Fibroblast of mammary gland (primary cell): ENCODE measurements around the gene STARD8.
A peak's percentile ranks its signal among the peaks of the same experiment; 100 is the strongest.

Source experiments
- DNase-seq: peaks from one replicate; pipeline ENCODE4 v3.0.0-alpha.2; 2010; ENCODE audit warnings: low read depth
- H3K4me3 ChIP-seq: 2 replicates; pipeline ENCODE4 v1.5.1; 2011; ENCODE audit warnings: low read depth, mild to moderate bottlenecking, low read length, moderate library complexity; ENCODE audit not compliant: control insufficient read depth
- CTCF ChIP-seq: conservative IDR thresholded peaks from 2 replicates; pipeline ENCODE4 v1.5.1; 2011; ENCODE audit warnings: low read depth, low read length, inconsistent platforms; ENCODE audit not compliant: control insufficient read depth, insufficient read depth

STARD8 gene

GRCh38 chrX:68717196-68717595 is 69.7 kb downstream of the STARD8 start:
- DNase-seq: no peak
- TF ChIP-seq CTCF: no peak
- no peak overlapping the region for H3K4me3 ChIP-seq

- no peak overlapping the region for H3K4me3 ChIP-seq
- no peak for TF ChIP-seq CTCF
- DNase-seq: no peak
Measured at GRCh38 chrX:68717663-68718442, 70.4 kb downstream of the STARD8 start.

GRCh38 chrX:68718443-68718820 is 71.0 kb downstream of the STARD8 start:
- H3K4me3 ChIP-seq: no peak overlapping the region
- no peak for DNase-seq
- no peak for TF ChIP-seq CTCF

- DNase-seq: no peak
- no peak overlapping the region for H3K4me3 ChIP-seq
- TF ChIP-seq CTCF: no peak
Measured at GRCh38 chrX:68719181-68719903, 71.9 kb downstream of the STARD8 start.

GRCh38 chrX:68719904-68720614 is 72.6 kb downstream of the STARD8 start:
- DNase-seq: peak; percentile 5
- TF ChIP-seq CTCF: peak; percentile 34
- no peak overlapping the region for H3K4me3 ChIP-seq

- H3K4me3 ChIP-seq: no peak overlapping the region
- no peak for DNase-seq
- no peak for TF ChIP-seq CTCF
Measured at GRCh38 chrX:68720851-68721250, 73.4 kb downstream of the STARD8 start.
